ENCODE measurements around the gene MAP3K5.

Gene MAP3K5

GRCh38 chr6:136511926-136512325 lies 280.4 kb downstream of the MAP3K5 start:
- no peak for DNase-seq (ENCODE audit: low spot score)

- no peak for DNase-seq (ENCODE audit: low spot score)
Measured at GRCh38 chr6:136511397-136511796, 280.9 kb downstream of the MAP3K5 start.

GRCh38 chr6:136510782-136511181 lies 281.5 kb downstream of the MAP3K5 start:
- DNase-seq (ENCODE audit: low spot score), result no peak

GRCh38 chr6:136510299-136510698 lies 282.0 kb downstream of the MAP3K5 start:
- DNase-seq (ENCODE audit: low spot score), result no peak

GRCh38 chr6:136508725-136509392 lies 283.4 kb downstream of the MAP3K5 start:
- no peak for DNase-seq (ENCODE audit: low spot score)
